Measurements from ENCODE around the gene PLB1.

Gene PLB1

GRCh38 chr2:28615706-28616105 is 119.8 kb downstream of the PLB1 start:
- H3K9me3 ChIP-seq (ENCODE audit: control insufficient read depth, insufficient read depth, low read length), result no peaks in the 10 kb centered on the region
- no peaks in the 10 kb centered on the region for H3K27me3 ChIP-seq (ENCODE audit: control insufficient read depth, insufficient read depth, low read length)
- peaks cover 2% of the 10 kb centered on the region for H3K4me1 ChIP-seq (ENCODE audit: control insufficient read depth, insufficient read depth, low read length)
- no peaks in the 10 kb centered on the region for H3K36me3 ChIP-seq (ENCODE audit: control insufficient read depth, insufficient read depth, low read length)
- no peak overlapping the region for H3K9ac ChIP-seq (ENCODE audit: low read depth, low read length)
- no peak overlapping the region for H3K4me3 ChIP-seq (ENCODE audit: low read depth, low read length)

DNA sequence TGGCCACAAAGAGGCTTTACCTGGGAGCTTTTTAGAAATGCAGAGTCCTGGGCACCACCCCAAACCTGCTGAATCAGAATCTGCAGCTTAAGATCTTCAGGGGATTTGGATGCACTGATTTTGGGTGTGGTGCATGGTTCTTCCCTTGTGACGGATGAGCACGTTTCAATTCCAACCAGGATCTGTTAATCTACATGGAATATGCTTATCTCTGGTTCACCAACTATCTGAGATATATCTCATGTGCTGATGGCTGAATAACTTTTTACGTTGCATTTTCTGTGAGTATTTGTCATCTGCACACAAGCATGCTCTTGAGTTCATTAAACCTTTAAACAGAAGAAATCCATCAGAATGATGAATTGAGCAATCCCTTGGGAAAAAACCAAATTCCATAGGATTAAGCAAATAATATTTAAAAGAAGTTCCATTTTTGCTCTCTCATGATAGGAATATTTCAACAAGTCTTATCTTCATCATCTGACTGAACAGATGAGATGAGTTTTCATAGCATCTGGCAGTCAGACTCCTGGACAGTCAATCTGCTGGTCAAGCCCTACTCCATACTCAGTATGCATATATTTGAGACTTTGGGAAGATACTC is 120.6 kb downstream of the PLB1 start:
- Histone ChIP-seq H3K4me1 (ENCODE audit: control insufficient read depth, insufficient read depth, low read length) (peaks cover 2% of the 10 kb centered on the region), H3K9me3 (ENCODE audit: control insufficient read depth, insufficient read depth, low read length) (no peaks in the 10 kb centered on the region), H3K27me3 (ENCODE audit: control insufficient read depth, insufficient read depth, low read length) (no peaks in the 10 kb centered on the region), H3K4me3 (ENCODE audit: low read depth, low read length) (no peak overlapping the region), H3K9ac (ENCODE audit: low read depth, low read length) (no peak overlapping the region), H3K36me3 (ENCODE audit: control insufficient read depth, insufficient read depth, low read length) (no peaks in the 10 kb centered on the region)

GRCh38 chr2:28617502-28618184 is 121.8 kb downstream of the PLB1 start:
- Histone ChIP-seq H3K27me3 (ENCODE audit: control insufficient read depth, insufficient read depth, low read length) (no peaks in the 10 kb centered on the region), H3K4me1 (ENCODE audit: control insufficient read depth, insufficient read depth, low read length) (peaks cover 2% of the 10 kb centered on the region), H3K9me3 (ENCODE audit: control insufficient read depth, insufficient read depth, low read length) (no peaks in the 10 kb centered on the region), H3K36me3 (ENCODE audit: control insufficient read depth, insufficient read depth, low read length) (no peaks in the 10 kb centered on the region), H3K9ac (ENCODE audit: low read depth, low read length) (no peak overlapping the region), H3K4me3 (ENCODE audit: low read depth, low read length) (no peak overlapping the region)

GRCh38 chr2:28618221-28619141 is 122.6 kb downstream of the PLB1 start:
- H3K9me3 ChIP-seq (ENCODE audit: control insufficient read depth, insufficient read depth, low read length), result no peaks in the 10 kb centered on the region
- no peaks in the 10 kb centered on the region for H3K27me3 ChIP-seq (ENCODE audit: control insufficient read depth, insufficient read depth, low read length)
- no peaks in the 10 kb centered on the region for H3K36me3 ChIP-seq (ENCODE audit: control insufficient read depth, insufficient read depth, low read length)
- peaks cover 2% of the 10 kb centered on the region for H3K4me1 ChIP-seq (ENCODE audit: control insufficient read depth, insufficient read depth, low read length)
- no peak overlapping the region for H3K9ac ChIP-seq (ENCODE audit: low read depth, low read length)
- H3K4me3 ChIP-seq (ENCODE audit: low read depth, low read length), result no peak overlapping the region

- Histone ChIP-seq H3K9ac (ENCODE audit: low read depth, low read length) (no peak overlapping the region), H3K4me1 (ENCODE audit: control insufficient read depth, insufficient read depth, low read length) (peaks cover 3% of the 10 kb centered on the region), H3K9me3 (ENCODE audit: control insufficient read depth, insufficient read depth, low read length) (no peaks in the 10 kb centered on the region), H3K4me3 (ENCODE audit: low read depth, low read length) (no peak overlapping the region), H3K36me3 (ENCODE audit: control insufficient read depth, insufficient read depth, low read length) (no peaks in the 10 kb centered on the region), H3K27me3 (ENCODE audit: control insufficient read depth, insufficient read depth, low read length) (no peaks in the 10 kb centered on the region)
Observed at GRCh38 chr2:28619213-28620196, 123.6 kb downstream of the PLB1 start.

- Histone ChIP-seq H3K9me3 (ENCODE audit: control insufficient read depth, insufficient read depth, low read length) (no peaks in the 10 kb centered on the region), H3K36me3 (ENCODE audit: control insufficient read depth, insufficient read depth, low read length) (no peaks in the 10 kb centered on the region), H3K4me1 (ENCODE audit: control insufficient read depth, insufficient read depth, low read length) (peaks cover 11% of the 10 kb centered on the region), H3K27me3 (ENCODE audit: control insufficient read depth, insufficient read depth, low read length) (no peaks in the 10 kb centered on the region), H3K4me3 (ENCODE audit: low read depth, low read length) (no peak overlapping the region), H3K9ac (ENCODE audit: low read depth, low read length) (no peak overlapping the region)
Observed at GRCh38 chr2:28620291-28620793, 124.5 kb downstream of the PLB1 start.

GRCh38 chr2:28620801-28621171 is 124.9 kb downstream of the PLB1 start:
- Histone ChIP-seq H3K9me3 (ENCODE audit: control insufficient read depth, insufficient read depth, low read length) (no peaks in the 10 kb centered on the region), H3K4me1 (ENCODE audit: control insufficient read depth, insufficient read depth, low read length) (peaks cover 14% of the 10 kb centered on the region), H3K4me3 (ENCODE audit: low read depth, low read length) (no peak overlapping the region), H3K9ac (ENCODE audit: low read depth, low read length) (no peak overlapping the region), H3K27me3 (ENCODE audit: control insufficient read depth, insufficient read depth, low read length) (no peaks in the 10 kb centered on the region), H3K36me3 (ENCODE audit: control insufficient read depth, insufficient read depth, low read length) (no peaks in the 10 kb centered on the region)

- Histone ChIP-seq H3K9me3 (ENCODE audit: control insufficient read depth, insufficient read depth, low read length) (no peaks in the 10 kb centered on the region), H3K36me3 (ENCODE audit: control insufficient read depth, insufficient read depth, low read length) (no peaks in the 10 kb centered on the region), H3K4me1 (ENCODE audit: control insufficient read depth, insufficient read depth, low read length) (peaks cover 14% of the 10 kb centered on the region), H3K9ac (ENCODE audit: low read depth, low read length) (no peak overlapping the region), H3K27me3 (ENCODE audit: control insufficient read depth, insufficient read depth, low read length) (no peaks in the 10 kb centered on the region), H3K4me3 (ENCODE audit: low read depth, low read length) (no peak overlapping the region)
Observed at GRCh38 chr2:28621172-28622100, 125.6 kb downstream of the PLB1 start.

DNA sequence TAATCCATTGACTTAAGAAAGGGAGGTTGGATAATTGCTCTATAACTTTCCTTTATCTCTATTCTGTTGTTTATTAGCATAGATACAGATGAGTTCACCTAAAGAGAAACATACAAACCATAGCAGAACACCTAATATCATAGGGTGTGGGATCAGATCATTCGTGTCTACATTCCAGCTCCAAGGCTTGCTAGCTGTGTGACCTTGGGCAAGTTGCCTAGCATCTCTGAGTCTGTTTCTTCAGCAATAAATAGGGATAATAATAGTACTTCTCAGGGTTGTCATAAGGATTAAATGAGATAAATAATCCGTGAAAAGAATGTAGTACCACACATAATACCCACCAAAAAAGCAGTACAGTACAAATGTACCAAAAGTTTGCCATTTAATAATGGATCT is 126.2 kb downstream of the PLB1 start:
- H3K9me3 ChIP-seq (ENCODE audit: control insufficient read depth, insufficient read depth, low read length), result no peaks in the 10 kb centered on the region
- no peaks in the 10 kb centered on the region for H3K27me3 ChIP-seq (ENCODE audit: control insufficient read depth, insufficient read depth, low read length)
- no peaks in the 10 kb centered on the region for H3K36me3 ChIP-seq (ENCODE audit: control insufficient read depth, insufficient read depth, low read length)
- H3K9ac ChIP-seq (ENCODE audit: low read depth, low read length), result no peak overlapping the region
- no peak overlapping the region for H3K4me3 ChIP-seq (ENCODE audit: low read depth, low read length)
- H3K4me1 ChIP-seq (ENCODE audit: control insufficient read depth, insufficient read depth, low read length), result peaks cover 14% of the 10 kb centered on the region

DNA sequence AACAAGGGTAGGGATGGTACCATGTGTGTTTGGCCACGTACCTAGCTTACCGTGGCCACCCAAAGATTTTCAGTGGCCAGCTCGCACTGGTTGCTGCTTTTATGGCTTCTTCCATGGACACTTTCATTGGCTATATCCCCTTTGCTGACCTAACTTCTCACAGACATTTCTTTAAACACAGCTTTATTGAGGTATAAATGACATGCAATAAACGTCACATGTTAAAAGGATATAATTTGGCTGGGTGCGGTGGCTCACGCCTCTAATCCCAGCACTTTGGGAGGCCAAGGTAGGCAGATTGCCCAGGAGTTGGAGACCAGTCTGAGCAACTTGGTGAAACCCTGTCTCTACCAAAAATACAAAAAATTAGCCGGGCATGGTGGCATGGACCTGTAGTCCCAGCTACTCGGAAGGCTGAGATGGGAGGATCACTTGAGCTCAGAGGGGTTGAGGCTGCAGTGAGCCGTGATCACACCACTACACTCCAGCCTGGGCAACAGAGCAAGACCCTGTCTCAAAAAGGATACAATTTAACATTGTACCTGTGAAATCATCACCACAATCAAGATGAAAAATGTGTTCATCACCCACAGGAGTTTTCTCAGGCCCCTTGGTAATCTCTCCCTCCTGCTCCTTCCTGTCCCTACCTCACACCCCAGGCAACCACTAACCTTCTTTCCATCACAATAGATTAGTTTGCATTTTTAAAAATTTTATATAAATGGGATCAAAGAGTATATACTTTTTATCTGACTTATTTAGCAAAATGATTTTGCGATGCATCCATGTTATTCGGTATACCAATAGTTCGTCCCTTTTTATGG is 127.9 kb downstream of the PLB1 start:
- Histone ChIP-seq H3K9me3 (ENCODE audit: control insufficient read depth, insufficient read depth, low read length) (no peaks in the 10 kb centered on the region), H3K4me3 (ENCODE audit: low read depth, low read length) (no peak overlapping the region), H3K27me3 (ENCODE audit: control insufficient read depth, insufficient read depth, low read length) (no peaks in the 10 kb centered on the region), H3K4me1 (ENCODE audit: control insufficient read depth, insufficient read depth, low read length) (peaks cover 14% of the 10 kb centered on the region), H3K9ac (ENCODE audit: low read depth, low read length) (no peak overlapping the region), H3K36me3 (ENCODE audit: control insufficient read depth, insufficient read depth, low read length) (no peaks in the 10 kb centered on the region)
